Measurements from ENCODE around the gene CHKA.

GRCh38 chr11:68071281-68072048 lies 49.7 kb downstream of the CHKA start:
- TF ChIP-seq SUZ12 (IDR thresholded peaks at IDR 0.05; ENCODE audit: extremely low read depth, insufficient read depth, insufficient read length) (no peak), ZNF274 (IDR thresholded peaks at IDR 0.05; ENCODE audit: low read depth, low read length) (no peak)
